Ovary (tissue), 3 donors: Measurements from ENCODE around the gene ANKRD39.

Source experiments
- CTCF ChIP-seq, 3 donors: fragments of 450-650 bp in 2 of 3; fragments of 200-600 bp in 1 of 3; IDR thresholded peaks; one replicate each; pipeline versions ENCODE4 v1.5.1 to v1.8.0; 2016 to 2022; ENCODE audit warnings: antibody characterized with exemption in 3 of 3, mild to moderate bottlenecking in 1 of 3
- EP300 ChIP-seq: sonication (generic); formaldehyde crosslinking; IDR thresholded peaks from one replicate; pipeline ENCODE4 v1.6.1; 2017; ENCODE audit warnings: antibody characterized with exemption
- POLR2A ChIP-seq: fragments of 450-650 bp; IDR thresholded peaks from one replicate; pipeline ENCODE4 v1.6.1; 2017; ENCODE audit warnings: antibody characterized with exemption, mild to moderate bottlenecking, moderate library complexity
- donor health status: DM: no; HTN: no; CAD: no.

- TF ChIP-seq CTCF (IDR thresholded peaks at IDR 0.05) (no peak), POLR2A (no peak), EP300 (no peak)
These were observed 58.2 kb downstream of the ANKRD39 start for GRCh38 chr2:96799623-96799935.
